Measurements from ENCODE around the gene ANKFN1.

DNA sequence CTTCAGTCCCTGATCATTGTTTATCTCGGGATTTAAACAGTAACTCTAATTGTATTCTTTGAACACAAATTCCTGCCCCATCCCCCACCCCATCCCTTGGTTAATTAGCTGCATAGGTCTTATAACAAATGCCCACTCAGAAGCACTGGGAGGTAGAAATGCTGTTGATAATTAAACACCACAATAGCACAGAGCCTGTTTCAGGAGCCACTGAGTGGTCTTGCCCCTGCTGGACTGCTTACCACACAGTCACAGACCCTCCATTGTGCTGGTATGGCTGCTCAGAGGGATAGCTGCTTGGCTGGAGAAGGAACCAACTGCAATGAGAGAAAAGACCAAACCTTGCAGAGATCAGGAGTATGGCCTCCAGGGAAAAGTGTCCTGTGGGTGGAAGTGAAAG is 214.1 kb downstream of the ANKFN1 start:
- TF ChIP-seq, protein P1, sequence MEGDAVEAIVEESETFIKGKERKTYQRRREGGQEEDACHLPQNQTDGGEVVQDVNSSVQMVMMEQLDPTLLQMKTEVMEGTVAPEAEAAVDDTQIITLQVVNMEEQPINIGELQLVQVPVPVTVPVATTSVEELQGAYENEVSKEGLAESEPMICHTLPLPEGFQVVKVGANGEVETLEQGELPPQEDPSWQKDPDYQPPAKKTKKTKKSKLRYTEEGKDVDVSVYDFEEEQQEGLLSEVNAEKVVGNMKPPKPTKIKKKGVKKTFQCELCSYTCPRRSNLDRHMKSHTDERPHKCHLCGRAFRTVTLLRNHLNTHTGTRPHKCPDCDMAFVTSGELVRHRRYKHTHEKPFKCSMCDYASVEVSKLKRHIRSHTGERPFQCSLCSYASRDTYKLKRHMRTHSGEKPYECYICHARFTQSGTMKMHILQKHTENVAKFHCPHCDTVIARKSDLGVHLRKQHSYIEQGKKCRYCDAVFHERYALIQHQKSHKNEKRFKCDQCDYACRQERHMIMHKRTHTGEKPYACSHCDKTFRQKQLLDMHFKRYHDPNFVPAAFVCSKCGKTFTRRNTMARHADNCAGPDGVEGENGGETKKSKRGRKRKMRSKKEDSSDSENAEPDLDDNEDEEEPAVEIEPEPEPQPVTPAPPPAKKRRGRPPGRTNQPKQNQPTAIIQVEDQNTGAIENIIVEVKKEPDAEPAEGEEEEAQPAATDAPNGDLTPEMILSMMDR (IDR thresholded peaks at IDR 0.05; ENCODE audit: insufficient read depth, low read length, poor library complexity, severe bottlenecking): no peak
- TF ChIP-seq EZH2phosphoT487 (conservative IDR thresholded peaks at IDR 0.05; ENCODE audit: low read length): no peak

Measured in SU-DHL-6 (cell line).